ENCODE measurements around the gene PTPMT1.

GRCh38 chr11:47552056-47552565 is 13.3 kb upstream of the PTPMT1 start:
- no peak for TF ChIP-seq CTCF (IDR thresholded peaks at IDR 0.05)
- no peak for TF ChIP-seq POLR2A (IDR thresholded peaks at IDR 0.05)
- peak in 2 of 3 donors; percentile 13 to 14 for TF ChIP-seq POLR2AphosphoS5 (IDR thresholded peaks at IDR 0.05)
